Measurements from ENCODE around the gene HEATR9.

Gene HEATR9

GRCh38 chr17:35889241-35889640, 20.6 kb upstream of the HEATR9 start:
- DNase-seq (ENCODE audit: low read depth), result no peak
- no peak for TF ChIP-seq CTCF (IDR thresholded peaks at IDR 0.05; ENCODE audit: control insufficient read depth, extremely low read depth, insufficient read depth)
- H3K4me3 ChIP-seq (ENCODE audit: low read depth, low read length), result no peak overlapping the region

GRCh38 chr17:35879773-35880654, 11.3 kb upstream of the HEATR9 start, which contains the start of gene CCL5:
Gene CCL5 (minus strand): TSS chr17:35880360.
- no peak for TF ChIP-seq CTCF (IDR thresholded peaks at IDR 0.05; ENCODE audit: control insufficient read depth, extremely low read depth, insufficient read depth)
- H3K4me3 ChIP-seq (ENCODE audit: low read depth, low read length), result no peak within 1 kb of the TSS
- DNase-seq (ENCODE audit: low read depth), result no peak

GRCh38 chr17:35878361-35878760, 9.7 kb upstream of the HEATR9 start:
- no peak for DNase-seq (ENCODE audit: low read depth)
- no peak for TF ChIP-seq CTCF (IDR thresholded peaks at IDR 0.05; ENCODE audit: control insufficient read depth, extremely low read depth, insufficient read depth)
- no peak overlapping the region for H3K4me3 ChIP-seq (ENCODE audit: low read depth, low read length)

- no peak for TF ChIP-seq CTCF (IDR thresholded peaks at IDR 0.05; ENCODE audit: control insufficient read depth, extremely low read depth, insufficient read depth)
- DNase-seq (ENCODE audit: low read depth), result no peak
- no peak overlapping the region for H3K4me3 ChIP-seq (ENCODE audit: low read depth, low read length)
Measured at GRCh38 chr17:35877345-35878029, 8.8 kb upstream of the HEATR9 start.

GRCh38 chr17:35876534-35876933, 7.8 kb upstream of the HEATR9 start:
- no peak for DNase-seq (ENCODE audit: low read depth)
- TF ChIP-seq CTCF (IDR thresholded peaks at IDR 0.05; ENCODE audit: control insufficient read depth, extremely low read depth, insufficient read depth), result no peak
- no peak overlapping the region for H3K4me3 ChIP-seq (ENCODE audit: low read depth, low read length)

GRCh38 chr17:35875800-35876139, 7.1 kb upstream of the HEATR9 start:
- no peak for DNase-seq (ENCODE audit: low read depth)
- no peak overlapping the region for H3K4me3 ChIP-seq (ENCODE audit: low read depth, low read length)
- no peak for TF ChIP-seq CTCF (IDR thresholded peaks at IDR 0.05; ENCODE audit: control insufficient read depth, extremely low read depth, insufficient read depth)

All from LNCaP clone FGC (cell line).